ENCODE data around the gene KDF1. TPM values are rescaled to one million over a fixed set of nuclear protein-coding genes. Genes with fewer than 3 reads are reported as not detected.

Gene KDF1
- total and polyA plus RNA-seq, 2 of the 13 experiments (the other 11 are each of a cell fraction or from before 2014, with no cell fraction given) = 1.9 to 4.9 TPM

DNA sequence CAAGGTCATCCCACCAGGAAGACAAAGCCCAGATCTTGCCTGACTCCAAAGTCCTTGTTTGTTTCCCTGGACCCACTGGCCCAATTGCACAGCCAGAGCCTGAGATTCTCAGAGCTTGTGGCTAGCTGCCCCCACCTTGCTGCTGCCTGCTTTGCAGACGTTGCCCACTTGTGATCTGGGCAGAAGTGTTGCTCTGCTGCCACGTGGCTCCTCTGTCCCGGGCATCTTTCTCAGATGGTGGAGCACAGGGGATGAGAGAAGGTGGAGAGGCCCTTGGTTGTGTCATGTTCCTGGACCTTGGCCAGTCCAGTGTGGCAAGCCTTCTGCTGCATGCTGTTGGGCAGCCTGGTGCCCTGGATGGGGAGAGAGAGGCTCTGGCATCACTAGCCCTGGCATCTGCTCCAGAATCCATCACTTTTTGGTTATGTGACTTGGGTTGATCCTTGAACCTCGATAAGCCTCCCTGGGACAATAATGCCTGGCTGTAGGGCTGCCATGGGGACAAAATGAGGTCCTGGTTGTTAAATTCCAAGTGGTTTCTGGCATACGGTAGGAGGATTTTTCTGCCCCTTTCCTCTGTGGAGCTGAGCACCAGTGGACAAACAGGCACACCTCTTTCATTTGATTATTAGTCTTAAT, 44.9 kb downstream of the KDF1 start (continued):
- no peak for TF ChIP-seq KIAA2018 (CRISPR knock-in tag; IDR thresholded peaks at IDR 0.05; ENCODE audit: borderline replicate concordance)
- no peak for TF ChIP-seq ZNF615 (CRISPR knock-in tag; IDR thresholded peaks at IDR 0.05; ENCODE audit: borderline replicate concordance)
- no peak for TF ChIP-seq ZNF7 (CRISPR knock-in tag; IDR thresholded peaks at IDR 0.05)
- peak; percentile 49; the same call in 1 of the 2 replicates for TF ChIP-seq KDM6A (CRISPR knock-in tag; IDR thresholded peaks at IDR 0.05; ENCODE audit: low read depth)
- no peak; the same call in 1 of the 2 replicates for TF ChIP-seq ZNF609 (CRISPR knock-in tag; IDR thresholded peaks at IDR 0.05; ENCODE audit: borderline replicate concordance)
- TF ChIP-seq KLF9 (CRISPR knock-in tag; IDR thresholded peaks at IDR 0.05; ENCODE audit: low read depth) = no peak
- no peak for TF ChIP-seq ZNF605 (CRISPR knock-in tag; IDR thresholded peaks at IDR 0.05)
- TF ChIP-seq, protein P1, sequence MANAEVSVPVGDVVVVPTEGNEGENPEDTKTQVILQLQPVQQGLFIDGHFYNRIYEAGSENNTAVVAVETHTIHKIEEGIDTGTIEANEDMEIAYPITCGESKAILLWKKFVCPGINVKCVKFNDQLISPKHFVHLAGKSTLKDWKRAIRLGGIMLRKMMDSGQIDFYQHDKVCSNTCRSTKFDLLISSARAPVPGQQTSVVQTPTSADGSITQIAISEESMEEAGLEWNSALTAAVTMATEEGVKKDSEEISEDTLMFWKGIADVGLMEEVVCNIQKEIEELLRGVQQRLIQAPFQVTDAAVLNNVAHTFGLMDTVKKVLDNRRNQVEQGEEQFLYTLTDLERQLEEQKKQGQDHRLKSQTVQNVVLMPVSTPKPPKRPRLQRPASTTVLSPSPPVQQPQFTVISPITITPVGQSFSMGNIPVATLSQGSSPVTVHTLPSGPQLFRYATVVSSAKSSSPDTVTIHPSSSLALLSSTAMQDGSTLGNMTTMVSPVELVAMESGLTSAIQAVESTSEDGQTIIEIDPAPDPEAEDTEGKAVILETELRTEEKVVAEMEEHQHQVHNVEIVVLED (CRISPR knock-in tag; IDR thresholded peaks at IDR 0.05; ENCODE audit: borderline replicate concordance) = peak; percentile 17; the same call in 1 of the 2 replicates
- TF ChIP-seq, protein P2, sequence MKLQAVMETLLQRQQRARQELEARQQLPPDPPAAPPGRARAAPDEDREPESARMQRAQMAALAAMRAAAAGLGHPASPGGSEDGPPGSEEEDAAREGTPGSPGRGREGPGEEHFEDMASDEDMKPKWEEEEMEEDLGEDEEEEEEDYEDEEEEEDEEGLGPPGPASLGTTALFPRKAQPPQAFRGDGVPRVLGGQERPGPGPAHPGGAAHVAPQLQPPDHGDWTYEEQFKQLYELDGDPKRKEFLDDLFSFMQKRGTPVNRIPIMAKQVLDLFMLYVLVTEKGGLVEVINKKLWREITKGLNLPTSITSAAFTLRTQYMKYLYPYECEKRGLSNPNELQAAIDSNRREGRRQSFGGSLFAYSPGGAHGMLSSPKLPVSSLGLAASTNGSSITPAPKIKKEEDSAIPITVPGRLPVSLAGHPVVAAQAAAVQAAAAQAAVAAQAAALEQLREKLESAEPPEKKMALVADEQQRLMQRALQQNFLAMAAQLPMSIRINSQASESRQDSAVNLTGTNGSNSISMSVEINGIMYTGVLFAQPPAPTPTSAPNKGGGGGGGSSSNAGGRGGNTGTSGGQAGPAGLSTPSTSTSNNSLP (IDR thresholded peaks at IDR 0.05; ENCODE audit: low read depth, low read length) = no peak
- TF ChIP-seq, protein P3, sequence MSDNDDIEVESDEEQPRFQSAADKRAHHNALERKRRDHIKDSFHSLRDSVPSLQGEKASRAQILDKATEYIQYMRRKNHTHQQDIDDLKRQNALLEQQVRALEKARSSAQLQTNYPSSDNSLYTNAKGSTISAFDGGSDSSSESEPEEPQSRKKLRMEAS (IDR thresholded peaks at IDR 0.05) = peak; percentile 87
- peak; percentile 50; the same call in 1 of the 2 replicates for TF ChIP-seq PITX1 (CRISPR knock-in tag; IDR thresholded peaks at IDR 0.05)
- peak; percentile 58; the same call in 1 of the 2 replicates for TF ChIP-seq DMAP1 (CRISPR knock-in tag; IDR thresholded peaks at IDR 0.05)
